DND-41 (cell line): Measurements from ENCODE around the gene CGB3.

Source experiments
- ATAC-seq: fragments of 200-7000 bp; cut with Tn5 transposase; 3 replicates; pipeline ENCODE4 v1.9.1; 2021; ENCODE audit warnings: low read depth; ENCODE audit not compliant: insufficient read depth
- DNase-seq: peaks from one replicate; pipeline ENCODE4 v3.0.0-alpha.2; 2020
- H2AFZ ChIP-seq: 2 replicates; pipeline ENCODE4 v1.6.0; 2012; ENCODE audit warnings: low read depth, low read length
- H3K27ac ChIP-seq: 2 replicates; pipeline ENCODE4 v1.5.1; 2012; ENCODE audit warnings: low read length, inconsistent platforms
- H3K27me3 ChIP-seq: fragments of 200-600 bp; sonication (generic); 2 replicates; pipeline ENCODE4 v1.6.0; 2012; ENCODE audit warnings: low read length, mild to moderate bottlenecking, inconsistent platforms; ENCODE audit not compliant: insufficient read depth, poor library complexity
- H3K36me3 ChIP-seq: 2 replicates; pipeline ENCODE4 v1.5.1; 2012; ENCODE audit warnings: low read length, inconsistent platforms; ENCODE audit not compliant: insufficient read depth
- H3K4me1 ChIP-seq: 2 replicates; pipeline ENCODE4 v1.5.1; 2012; ENCODE audit warnings: mild to moderate bottlenecking, low read length; ENCODE audit not compliant: insufficient read depth
- H3K4me2 ChIP-seq: 2 replicates; pipeline ENCODE4 v1.6.0; 2012; ENCODE audit warnings: mild to moderate bottlenecking, moderate library complexity, low read length, inconsistent platforms; ENCODE audit not compliant: insufficient read depth
- H3K4me3 ChIP-seq, 2 experiments: fragments of 200-600 bp in 1 of 2; shearing (Covaris generic) in 1 of 2; 2 replicates each; pipeline ENCODE4 v1.5.1; 2012 to 2016; ENCODE audit warnings: inconsistent platforms in 2 of 2, low read length in 2 of 2, mild to moderate bottlenecking in 2 of 2, low read depth in 1 of 2, moderate library complexity in 1 of 2
- H3K79me2 ChIP-seq: 2 replicates; pipeline ENCODE4 v1.6.0; 2012; ENCODE audit warnings: low read length, inconsistent platforms; ENCODE audit not compliant: insufficient read depth
- H3K9ac ChIP-seq: 2 replicates; pipeline ENCODE4 v1.6.0; 2012; ENCODE audit warnings: low read depth, mild to moderate bottlenecking, inconsistent platforms, low read length, moderate library complexity
- H3K9me3 ChIP-seq: 2 replicates; pipeline ENCODE4 v1.5.1; 2012; ENCODE audit warnings: low read length, moderate library complexity, mild to moderate bottlenecking, inconsistent platforms; ENCODE audit not compliant: insufficient read depth, severe bottlenecking
- H4K20me1 ChIP-seq: 2 replicates; pipeline ENCODE4 v1.6.0; 2012; ENCODE audit warnings: low read length; ENCODE audit not compliant: insufficient read depth
- EZH2 ChIP-seq: IDR thresholded peaks from 3 replicates; pipeline ENCODE4 v1.6.1; 2012; ENCODE audit warnings: borderline replicate concordance, low read depth, mild to moderate bottlenecking, moderate library complexity, low read length, inconsistent platforms; ENCODE audit not compliant: severe bottlenecking
- TF ChIP-seq, protein P1 (sequence below): IDR thresholded peaks from 2 replicates; pipeline ENCODE4 v1.5.1; 2012; ENCODE audit warnings: borderline replicate concordance, low read length, moderate library complexity, mild to moderate bottlenecking; ENCODE audit not compliant: poor library complexity, severe bottlenecking; ENCODE audit errors: extremely low read depth

CGB3 gene

DNA sequence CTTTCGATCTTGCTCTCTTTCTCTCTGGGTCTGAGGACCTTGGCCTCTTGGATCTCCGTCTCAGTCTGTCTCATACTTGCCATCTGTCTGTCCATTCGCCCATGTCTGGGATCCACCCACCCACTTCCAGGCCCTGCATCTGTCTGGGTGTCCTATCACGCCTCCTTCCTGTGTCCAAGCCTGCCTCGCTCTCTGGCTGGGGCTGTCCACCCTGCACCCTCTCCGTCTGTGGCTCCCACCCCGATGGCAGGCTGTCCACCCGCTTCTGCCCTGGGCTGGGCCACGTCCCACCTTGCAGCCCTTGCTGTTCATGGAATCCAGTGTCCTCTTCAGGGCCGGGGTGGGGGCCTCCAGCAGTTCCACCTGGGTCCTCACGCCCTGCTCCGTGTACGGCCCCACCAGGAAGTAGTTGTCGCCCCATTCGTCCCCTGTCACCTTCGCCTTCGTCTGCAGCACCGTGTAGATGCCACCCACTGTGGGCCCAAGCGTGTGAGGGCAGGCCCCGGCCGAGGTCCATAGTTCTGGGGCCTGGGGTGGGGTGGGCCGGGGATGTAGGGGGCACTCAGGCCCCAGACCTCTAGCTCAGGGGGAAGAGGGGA lies 33.0 kb downstream of the CGB3 start:
- Histone ChIP-seq H3K27ac (peak overlapping the region; percentile 93; the same call in 1 of the 2 replicates), H3K9ac (peak overlapping the region; percentile 93), H3K4me3 (peak overlapping the region in 1 of 2 experiments; percentile 98; a peak in 2 of 4 replicates), H3K27me3 (no peaks in the 10 kb centered on the region), H3K36me3 (peaks cover 31% of the 10 kb centered on the region), H3K79me2 (peaks cover 52% of the 10 kb centered on the region), H3K4me1 (peaks cover 37% of the 10 kb centered on the region), H3K9me3 (no peaks in the 10 kb centered on the region), H3K4me2 (peak overlapping the region; percentile 88), H4K20me1 (peaks cover 10% of the 10 kb centered on the region), H2AFZ (no peak overlapping the region)
- ATAC-seq (no peak), DNase-seq (no peak)
- TF ChIP-seq, protein P1, sequence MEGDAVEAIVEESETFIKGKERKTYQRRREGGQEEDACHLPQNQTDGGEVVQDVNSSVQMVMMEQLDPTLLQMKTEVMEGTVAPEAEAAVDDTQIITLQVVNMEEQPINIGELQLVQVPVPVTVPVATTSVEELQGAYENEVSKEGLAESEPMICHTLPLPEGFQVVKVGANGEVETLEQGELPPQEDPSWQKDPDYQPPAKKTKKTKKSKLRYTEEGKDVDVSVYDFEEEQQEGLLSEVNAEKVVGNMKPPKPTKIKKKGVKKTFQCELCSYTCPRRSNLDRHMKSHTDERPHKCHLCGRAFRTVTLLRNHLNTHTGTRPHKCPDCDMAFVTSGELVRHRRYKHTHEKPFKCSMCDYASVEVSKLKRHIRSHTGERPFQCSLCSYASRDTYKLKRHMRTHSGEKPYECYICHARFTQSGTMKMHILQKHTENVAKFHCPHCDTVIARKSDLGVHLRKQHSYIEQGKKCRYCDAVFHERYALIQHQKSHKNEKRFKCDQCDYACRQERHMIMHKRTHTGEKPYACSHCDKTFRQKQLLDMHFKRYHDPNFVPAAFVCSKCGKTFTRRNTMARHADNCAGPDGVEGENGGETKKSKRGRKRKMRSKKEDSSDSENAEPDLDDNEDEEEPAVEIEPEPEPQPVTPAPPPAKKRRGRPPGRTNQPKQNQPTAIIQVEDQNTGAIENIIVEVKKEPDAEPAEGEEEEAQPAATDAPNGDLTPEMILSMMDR, result no peak
- TF ChIP-seq EZH2, result no peak

DNA sequence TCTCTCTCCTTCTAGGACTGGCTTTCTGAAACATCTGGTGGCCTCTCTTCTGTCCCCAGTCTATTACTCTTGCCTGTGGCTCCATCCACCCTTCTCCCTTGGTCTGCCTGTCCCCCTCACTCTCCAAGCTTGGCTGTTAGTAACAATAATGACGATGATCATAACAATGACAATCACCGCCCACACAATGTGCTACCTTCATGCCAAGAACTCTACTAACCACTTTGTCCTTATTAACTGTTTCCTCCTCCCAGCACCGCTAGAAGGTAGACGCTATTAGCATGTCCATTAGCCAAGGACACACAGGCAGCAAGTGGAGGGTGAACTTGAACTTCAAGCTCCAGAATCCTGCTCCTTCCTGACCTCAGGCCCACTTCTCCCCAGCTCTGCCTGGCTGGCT lies 33.7 kb downstream of the CGB3 start:
- Histone ChIP-seq H3K79me2 (peaks cover 44% of the 10 kb centered on the region), H3K27ac (no peak overlapping the region), H4K20me1 (peaks cover 9% of the 10 kb centered on the region), H3K4me2 (0 out of 2 replicates have a peak overlapping the region, but pooled peaks have one; percentile 88), H3K4me1 (peaks cover 35% of the 10 kb centered on the region), H3K9me3 (no peaks in the 10 kb centered on the region), H2AFZ (no peak overlapping the region), H3K27me3 (no peaks in the 10 kb centered on the region), H3K9ac (no peak overlapping the region), H3K36me3 (peaks cover 39% of the 10 kb centered on the region), H3K4me3 (no peak overlapping the region)
- no peak for DNase-seq
- TF ChIP-seq EZH2, result no peak
- TF ChIP-seq, protein P1, result no peak
- no peak for ATAC-seq

DNA sequence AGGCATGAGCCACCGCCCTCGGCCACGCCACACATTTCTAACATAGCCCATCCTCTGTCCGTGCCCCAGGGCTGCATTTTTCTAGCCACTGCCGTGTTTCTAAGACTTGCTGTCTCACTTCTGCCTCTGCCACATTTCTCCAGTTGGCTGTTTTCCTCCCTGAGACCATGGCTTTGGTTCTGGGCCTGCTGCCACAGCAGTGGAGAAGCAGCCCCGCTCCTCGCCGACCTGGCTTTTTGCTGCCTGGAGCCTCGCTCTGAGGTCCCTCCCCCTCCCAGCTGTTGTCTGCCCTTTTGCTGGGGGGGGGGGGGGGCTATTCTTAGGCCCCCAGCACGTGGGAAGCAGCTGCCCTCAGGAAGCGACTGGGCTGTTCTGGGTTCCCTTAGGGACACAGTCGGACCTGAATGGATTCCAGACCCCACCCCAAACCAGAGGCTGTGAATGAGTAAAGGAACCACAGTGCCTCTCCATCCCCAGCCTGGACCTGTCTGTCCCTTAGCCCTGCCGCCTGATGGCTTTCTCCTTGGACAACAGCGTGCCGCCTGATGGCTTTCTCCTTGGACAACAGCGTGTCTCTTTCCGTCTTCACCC lies 34.3 kb downstream of the CGB3 start:
- H3K9ac ChIP-seq, result no peak overlapping the region
- peaks cover 45% of the 10 kb centered on the region for H3K36me3 ChIP-seq
- ATAC-seq, result no peak

More for the DNA sequence above, 34.3 kb downstream of the CGB3 start:
- peaks cover 38% of the 10 kb centered on the region for H3K79me2 ChIP-seq
- H3K27ac ChIP-seq, result no peak overlapping the region
- H2AFZ ChIP-seq, result no peak overlapping the region
- no peak overlapping the region for H3K4me2 ChIP-seq
- H3K9me3 ChIP-seq, result no peaks in the 10 kb centered on the region
- TF ChIP-seq, protein P1, result no peak
- no peak for TF ChIP-seq EZH2
- H3K27me3 ChIP-seq, result no peaks in the 10 kb centered on the region
- DNase-seq, result no peak
- no peak overlapping the region for H3K4me3 ChIP-seq
- H4K20me1 ChIP-seq, result peaks cover 3% of the 10 kb centered on the region
- peaks cover 29% of the 10 kb centered on the region for H3K4me1 ChIP-seq
